Raji (cell line): ENCODE measurements around the gene PDSS2.

Source experiments
- POLR2A ChIP-seq: IDR thresholded peaks from 2 replicates; pipeline ENCODE4 v1.6.1; 2011; ENCODE audit warnings: low read depth, low read length, control low read depth; ENCODE audit not compliant: insufficient read depth

PDSS2 gene

GRCh38 chr6:107400616-107401147, 58.7 kb downstream of the PDSS2 start:
- TF ChIP-seq POLR2A, result no peak

- TF ChIP-seq POLR2A, result no peak
Measured at GRCh38 chr6:107399935-107400334, 59.4 kb downstream of the PDSS2 start.

- TF ChIP-seq POLR2A, result no peak
Measured at GRCh38 chr6:107398001-107398400, 61.4 kb downstream of the PDSS2 start.

DNA sequence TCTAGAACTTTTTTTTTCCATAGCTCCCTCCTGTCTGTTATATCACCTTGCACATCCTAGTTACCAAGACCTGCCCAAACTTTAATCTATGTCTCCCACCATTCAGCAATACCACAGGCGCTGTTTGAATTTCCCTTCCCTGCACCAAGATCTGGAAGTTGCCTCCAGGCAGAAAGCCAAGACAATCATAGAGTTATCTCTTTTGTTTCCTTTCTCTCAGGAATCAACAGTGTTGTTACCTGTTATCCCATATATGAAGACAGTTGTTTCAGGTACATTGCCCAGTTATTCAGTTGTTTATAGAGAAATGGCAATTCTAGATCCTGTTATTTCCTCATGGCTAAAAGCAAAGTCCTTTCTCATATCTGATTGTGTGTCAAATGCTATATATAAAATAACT, 63.2 kb downstream of the PDSS2 start:
- TF ChIP-seq POLR2A, result no peak

- no peak for TF ChIP-seq POLR2A
Measured at GRCh38 chr6:107392069-107392468, 67.3 kb downstream of the PDSS2 start.

- no peak for TF ChIP-seq POLR2A
Measured at GRCh38 chr6:107390685-107391435, 68.5 kb downstream of the PDSS2 start.

DNA sequence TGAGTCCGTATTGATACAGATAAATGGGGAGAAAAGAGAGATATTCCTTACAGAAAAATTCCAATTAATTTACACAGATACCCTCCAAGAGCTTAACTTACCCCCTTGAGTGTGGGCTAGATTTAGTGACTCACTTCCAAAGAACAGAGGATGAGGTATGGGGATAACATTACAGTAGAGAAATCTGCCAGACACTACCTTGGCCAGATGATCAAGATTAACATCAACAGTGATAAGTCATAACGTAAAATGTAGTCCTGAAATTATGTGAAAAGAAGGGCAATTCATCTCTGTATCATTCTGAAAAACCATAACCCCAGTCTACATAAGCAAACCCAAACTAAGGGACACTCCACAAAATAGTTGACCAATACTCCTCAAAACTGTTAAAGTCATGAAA, 69.3 kb downstream of the PDSS2 start:
- TF ChIP-seq POLR2A, result no peak

DNA sequence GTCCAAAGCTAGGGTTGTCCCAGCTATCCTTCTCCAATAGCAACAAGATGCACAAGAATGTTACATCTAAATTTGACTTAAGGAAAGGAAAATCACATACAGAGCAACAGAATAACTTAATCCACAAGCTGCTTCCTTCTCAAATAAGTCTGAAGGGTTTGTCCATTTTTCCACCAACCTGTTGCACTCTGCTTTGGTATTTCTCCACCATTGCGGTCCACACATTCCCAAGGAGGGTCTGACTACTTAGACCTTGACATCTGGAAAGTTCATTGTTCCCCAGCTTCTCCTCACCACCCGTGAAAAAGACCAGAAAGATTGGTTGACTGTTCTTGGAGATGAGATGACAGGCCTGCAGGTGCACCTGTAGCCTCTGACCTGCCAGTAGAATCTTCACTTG, 72.5 kb downstream of the PDSS2 start:
- TF ChIP-seq POLR2A, result no peak

- TF ChIP-seq POLR2A, result no peak
Measured at GRCh38 chr6:107386340-107386739, 73.0 kb downstream of the PDSS2 start.

DNA sequence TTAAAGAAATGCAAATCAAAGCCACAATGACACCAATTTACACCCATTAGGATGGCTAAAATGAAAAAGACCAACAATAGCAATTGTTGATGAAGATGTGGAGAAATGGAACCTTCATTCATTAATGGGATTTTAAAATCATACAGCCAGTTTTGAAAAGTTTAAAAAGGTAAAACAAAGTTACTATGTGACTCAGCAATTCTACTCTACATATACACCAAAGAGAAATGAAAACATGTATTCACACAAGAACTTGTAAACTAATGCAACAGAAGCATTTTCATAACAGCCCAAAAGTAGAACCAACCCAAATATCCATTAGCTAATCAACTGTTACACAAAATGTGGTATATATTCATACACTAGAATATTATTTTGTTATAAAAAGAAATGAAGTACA, 75.7 kb downstream of the PDSS2 start:
- TF ChIP-seq POLR2A, result no peak

DNA sequence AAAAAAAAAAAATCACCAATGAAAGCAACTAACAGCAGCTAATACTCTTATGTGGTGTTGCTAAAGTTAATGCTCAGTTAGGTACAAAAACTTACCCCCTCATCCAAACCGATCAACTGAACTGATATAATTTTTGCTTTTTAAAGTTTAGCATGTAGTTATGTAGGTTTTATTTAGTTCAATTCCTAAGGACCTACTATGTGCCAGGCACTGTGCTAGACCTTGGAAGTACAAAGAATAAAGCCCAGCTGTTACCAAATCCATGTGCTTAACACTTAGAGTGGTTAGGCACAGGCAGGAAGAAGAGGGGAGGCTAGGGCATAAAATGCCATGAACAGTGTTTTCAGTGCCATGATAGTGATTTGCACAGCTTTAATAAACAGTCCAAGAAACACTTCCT, 85.1 kb downstream of the PDSS2 start:
- no peak for TF ChIP-seq POLR2A

GRCh38 chr6:107369493-107369892, 89.9 kb downstream of the PDSS2 start:
- no peak for TF ChIP-seq POLR2A

DNA sequence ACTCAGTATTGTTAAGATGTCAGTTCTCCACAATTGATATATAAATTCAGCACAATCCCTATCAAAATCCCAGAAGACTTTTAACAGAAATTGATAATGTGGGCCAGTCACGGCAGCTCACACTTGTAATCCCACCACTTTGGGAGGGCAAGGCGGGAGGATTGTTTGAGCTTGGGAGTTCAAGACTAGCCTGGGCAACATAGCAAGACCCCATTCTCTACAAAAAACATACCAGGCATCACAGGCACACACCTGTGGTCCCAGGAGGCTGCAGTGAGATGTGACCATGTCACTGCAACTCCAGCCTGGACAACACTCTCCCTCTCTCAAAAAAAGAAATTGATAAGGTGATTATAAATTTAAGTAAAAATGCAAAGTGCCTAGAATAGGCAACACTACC, 90.9 kb downstream of the PDSS2 start:
- TF ChIP-seq POLR2A, result no peak

DNA sequence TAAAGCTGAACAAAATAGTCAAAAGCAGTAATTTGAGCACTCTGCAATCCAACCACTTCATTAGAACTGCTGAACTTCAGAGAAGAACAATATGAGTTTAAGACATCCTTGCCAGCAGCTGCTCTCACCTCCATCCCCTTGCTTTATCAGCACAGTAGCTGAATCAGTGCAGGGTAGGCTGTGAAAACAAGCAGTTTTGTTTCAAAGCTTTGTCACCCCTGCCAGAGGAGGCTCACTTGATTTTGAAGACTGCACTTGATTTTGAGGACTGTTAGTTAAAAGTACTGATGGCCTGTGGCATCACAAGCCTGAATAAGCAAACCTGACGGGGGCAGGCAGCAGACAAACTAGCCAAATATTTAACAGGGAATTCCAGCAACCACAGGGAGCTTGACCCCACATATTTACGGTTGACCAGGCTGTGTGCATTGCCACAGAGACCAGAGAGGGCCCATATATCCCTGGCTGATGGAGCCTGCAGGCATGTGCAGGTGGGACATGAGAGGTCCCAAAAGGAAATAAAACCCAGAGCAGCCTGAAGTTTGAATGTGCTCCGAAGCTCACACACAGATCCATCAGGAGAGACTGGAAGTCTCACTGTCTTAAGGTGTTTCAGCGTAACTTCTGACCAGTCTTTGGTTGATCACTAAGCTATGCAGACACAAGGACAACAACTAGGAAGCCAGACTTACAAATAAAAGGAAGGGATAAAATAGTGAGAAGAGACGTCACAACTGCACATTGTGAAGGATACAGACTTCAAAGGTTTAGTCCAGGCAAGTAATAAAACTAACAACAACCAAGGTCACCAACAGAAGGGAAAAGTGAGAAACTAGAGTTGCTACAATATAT, 97.4 kb downstream of the PDSS2 start:
- no peak for TF ChIP-seq POLR2A

GRCh38 chr6:107360476-107360875, 98.9 kb downstream of the PDSS2 start:
- TF ChIP-seq POLR2A, result no peak

DNA sequence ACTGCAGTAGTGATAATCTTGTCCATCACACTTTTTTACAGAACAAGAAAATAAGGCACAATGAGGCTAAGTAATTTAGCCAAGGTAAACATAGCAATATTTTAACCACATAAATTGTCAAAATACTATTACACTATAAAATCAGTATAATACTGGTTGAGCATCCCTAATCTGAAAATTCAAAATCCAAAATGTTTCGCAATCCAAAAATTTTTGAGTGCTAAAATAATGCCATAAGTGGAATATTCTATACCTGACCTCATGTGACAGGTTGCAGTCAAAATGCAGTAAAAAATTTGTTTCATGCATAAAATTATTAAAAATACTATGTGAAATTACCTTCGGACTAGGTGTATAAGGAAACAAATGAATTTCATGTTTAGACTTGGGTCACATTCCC, 101.5 kb downstream of the PDSS2 start:
- no peak for TF ChIP-seq POLR2A

- no peak for TF ChIP-seq POLR2A
Measured at GRCh38 chr6:107357031-107357430, 102.3 kb downstream of the PDSS2 start.

DNA sequence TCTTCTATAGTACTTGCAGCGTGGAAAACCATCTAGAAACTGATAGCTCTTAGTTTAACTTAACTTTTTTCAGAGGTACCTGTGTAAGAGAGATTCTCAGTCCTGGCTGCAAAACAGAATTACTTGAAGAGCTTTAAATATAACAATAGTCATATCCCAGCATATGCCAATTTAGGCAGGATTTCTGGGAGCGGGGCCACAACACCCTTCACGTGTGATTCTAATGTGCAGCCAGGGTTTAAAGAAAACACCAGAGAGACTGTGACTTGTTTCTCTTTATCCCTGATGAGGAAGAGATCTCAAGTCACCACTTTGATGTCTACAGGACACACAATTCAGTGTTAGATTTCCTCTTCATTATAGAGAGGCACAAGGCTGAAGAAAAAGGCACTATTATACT, 103.7 kb downstream of the PDSS2 start:
- TF ChIP-seq POLR2A, result no peak
